Subcutaneous adipose tissue (tissue), 4 donors: ENCODE data around the gene GSTM3. TPM values are rescaled to one million over a fixed set of nuclear protein-coding genes. Genes with fewer than 3 reads are reported as not detected.

Experiments
- CTCF ChIP-seq: fragments of 450-650 bp; IDR thresholded peaks from one replicate; pipeline ENCODE4 v1.5.1; 2016; ENCODE audit warnings: low read depth, mild to moderate bottlenecking, control low read depth, antibody characterized with exemption, moderate library complexity
- total RNA-seq, 4 donors: library from RNA; depleted of rRNA; stranded (reverse); fragments of >200 nt; gene quantifications; one replicate each; pipeline ENCODE4 v1.1.0, GENCODE V29; 2016

Gene GSTM3
- total RNA-seq, 4 donors from 2014 or later: 38.2 to 62.8 (median 45.7) TPM

- no peak for TF ChIP-seq CTCF
Observed at GRCh38 chr1:109786531-109787021, 45.7 kb upstream of the GSTM3 start.

GRCh38 chr1:109786112-109786480 is 45.3 kb upstream of the GSTM3 start:
- no peak for TF ChIP-seq CTCF

- TF ChIP-seq CTCF: no peak
Observed at GRCh38 chr1:109785446-109786111, 44.7 kb upstream of the GSTM3 start.

GRCh38 chr1:109784551-109785252 is 43.9 kb upstream of the GSTM3 start:
- TF ChIP-seq CTCF: no peak

DNA sequence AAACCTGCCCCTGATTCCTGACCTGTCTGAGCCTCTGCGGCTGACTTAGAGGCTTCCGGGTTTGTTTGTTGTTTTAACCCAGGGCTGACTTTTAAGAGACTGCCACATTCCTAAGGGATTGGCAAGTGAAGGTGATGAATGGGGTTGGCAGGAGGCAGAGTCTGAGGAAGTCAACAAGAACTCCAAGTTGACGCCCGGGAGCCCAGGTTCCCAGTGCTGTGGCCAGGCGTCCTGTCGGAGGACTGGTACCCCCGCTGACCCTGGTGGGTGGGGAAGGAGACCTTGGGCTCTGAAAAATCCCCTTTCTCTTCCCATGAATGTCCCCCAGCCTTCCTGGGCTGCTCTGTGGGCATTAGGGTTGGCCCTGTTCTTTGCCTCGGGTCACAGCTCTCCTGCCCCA is 42.6 kb upstream of the GSTM3 start:
- no peak for TF ChIP-seq CTCF

GRCh38 chr1:109782927-109783326 is 42.1 kb upstream of the GSTM3 start:
- no peak for TF ChIP-seq CTCF

DNA sequence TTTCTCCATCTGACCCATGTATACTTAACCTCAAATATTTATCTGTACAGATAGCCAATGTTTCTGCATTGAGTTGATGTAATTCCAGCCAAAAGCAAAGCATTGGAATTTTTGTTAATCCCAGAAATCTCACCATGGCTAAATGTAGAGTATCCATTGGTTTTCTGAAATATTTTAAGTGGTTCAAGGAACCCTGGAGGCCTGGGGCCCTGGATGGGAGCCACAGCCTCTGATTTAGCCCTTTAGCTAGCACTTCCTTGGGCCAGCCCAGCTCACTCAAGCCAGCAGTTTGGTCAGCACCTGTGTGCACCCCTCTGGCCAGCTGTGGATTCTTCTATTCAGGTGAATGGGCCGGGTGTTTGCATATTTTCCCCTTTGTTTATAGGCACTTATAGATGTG is 41.7 kb upstream of the GSTM3 start:
- TF ChIP-seq CTCF: no peak
